ENCODE data around the gene SPDYE6. TPM values are rescaled to one million over a fixed set of nuclear protein-coding genes. Genes with fewer than 3 reads are reported as not detected.

The SPDYE6 gene
- total RNA-seq, 1 experiment from 2014 or later: not detected

DNA sequence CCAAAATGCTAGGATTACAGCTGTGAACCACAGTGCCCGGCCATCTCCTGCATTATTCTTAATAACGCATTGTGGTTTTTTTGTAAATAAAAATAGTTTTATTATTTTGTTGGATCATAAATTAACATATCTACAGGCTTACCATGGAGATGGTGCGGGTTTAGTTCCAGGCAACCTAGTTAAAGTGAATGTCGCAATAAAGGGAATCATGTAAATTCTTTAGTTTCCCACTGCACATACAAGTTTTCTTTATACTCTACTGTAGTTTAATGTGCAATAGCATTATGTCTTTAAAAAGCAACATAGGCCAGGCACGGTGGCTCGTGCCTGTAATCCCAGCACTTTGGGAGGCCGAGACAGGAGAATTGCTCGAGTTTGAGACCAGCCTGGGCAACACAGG, 42.3 kb upstream of the SPDYE6 start:
- Histone ChIP-seq H3K9me2 (ENCODE audit: insufficient read depth) (no peaks in the 10 kb centered on the region), H3K4me1 (ENCODE audit: control insufficient read depth in 1 of 2, insufficient read depth in 2 of 2, low read length in 2 of 2) (peaks cover 14 to 19% of the 10 kb centered on the region in 2 experiments), H4K20me1 (ENCODE audit: insufficient read depth) (no peaks in the 10 kb centered on the region), H3K27ac (ENCODE audit: low read depth, low read length) (no peak overlapping the region), H2AFZ (ENCODE audit: low read depth, low read length, poor library complexity, severe bottlenecking) (no peak overlapping the region), H3K79me2 (ENCODE audit: insufficient read depth, low read length) (peaks cover 22% of the 10 kb centered on the region), H3K9ac (ENCODE audit: low read length) (no peak overlapping the region), H3K4me3 (replicated peaks in 1 of 2; ENCODE audit: low read depth in 1 of 2, low read length in 2 of 2) (no peak overlapping the region), H3K4me2 (ENCODE audit: low read length) (no peak overlapping the region), H3K9me3 (ENCODE audit: control insufficient read depth in 1 of 2, insufficient read depth in 1 of 2, low read depth in 1 of 2, low read length in 2 of 2) (no peaks in the 10 kb centered on the region), H3K27me3 (ENCODE audit: insufficient read depth, low read length) (no peaks in the 10 kb centered on the region), H3K36me3 (ENCODE audit: control insufficient read depth in 1 of 2, insufficient read depth in 2 of 2, low read length in 2 of 2) (peaks cover 22 to 26% of the 10 kb centered on the region in 2 experiments)
- no TSS peak for BruUV-seq (replicated peaks)
- TF ChIP-seq, protein P1, sequence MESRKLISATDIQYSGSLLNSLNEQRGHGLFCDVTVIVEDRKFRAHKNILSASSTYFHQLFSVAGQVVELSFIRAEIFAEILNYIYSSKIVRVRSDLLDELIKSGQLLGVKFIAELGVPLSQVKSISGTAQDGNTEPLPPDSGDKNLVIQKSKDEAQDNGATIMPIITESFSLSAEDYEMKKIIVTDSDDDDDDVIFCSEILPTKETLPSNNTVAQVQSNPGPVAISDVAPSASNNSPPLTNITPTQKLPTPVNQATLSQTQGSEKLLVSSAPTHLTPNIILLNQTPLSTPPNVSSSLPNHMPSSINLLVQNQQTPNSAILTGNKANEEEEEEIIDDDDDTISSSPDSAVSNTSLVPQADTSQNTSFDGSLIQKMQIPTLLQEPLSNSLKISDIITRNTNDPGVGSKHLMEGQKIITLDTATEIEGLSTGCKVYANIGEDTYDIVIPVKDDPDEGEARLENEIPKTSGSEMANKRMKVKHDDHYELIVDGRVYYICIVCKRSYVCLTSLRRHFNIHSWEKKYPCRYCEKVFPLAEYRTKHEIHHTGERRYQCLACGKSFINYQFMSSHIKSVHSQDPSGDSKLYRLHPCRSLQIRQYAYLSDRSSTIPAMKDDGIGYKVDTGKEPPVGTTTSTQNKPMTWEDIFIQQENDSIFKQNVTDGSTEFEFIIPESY (IDR thresholded peaks at IDR 0.05; ENCODE audit: extremely low read depth, insufficient replicate concordance, low read length): no peak
- TF ChIP-seq POLR2A (IDR thresholded peaks at IDR 0.05; ENCODE audit: borderline replicate concordance, extremely low read depth, insufficient read depth, insufficient read length) (no peak), CBX3 (IDR thresholded peaks at IDR 0.05; ENCODE audit: low read depth) (no peak), ELF1 (IDR thresholded peaks at IDR 0.05; ENCODE audit: borderline replicate concordance, low read depth) (no peak), TCF7L2 (IDR thresholded peaks at IDR 0.05; ENCODE audit: borderline replicate concordance, extremely low read depth, insufficient read depth, insufficient read length) (no peak), JUND (IDR thresholded peaks at IDR 0.05) (no peak), SIN3A (IDR thresholded peaks at IDR 0.05; ENCODE audit: low read depth) (no peak), SP1 (IDR thresholded peaks at IDR 0.05; ENCODE audit: low read depth) (no peak), EZH2 (IDR thresholded peaks at IDR 0.05) (no peak), YY1 (IDR thresholded peaks at IDR 0.05; ENCODE audit: extremely low read depth, insufficient replicate concordance, low read depth, low read length) (no peak), SRF (IDR thresholded peaks at IDR 0.05; ENCODE audit: low read depth) (no peak), FOSL1 (IDR thresholded peaks at IDR 0.05; ENCODE audit: low read depth) (no peak), RAD21 (IDR thresholded peaks at IDR 0.05; ENCODE audit: low read depth) (no peak), ZFX (IDR thresholded peaks at IDR 0.05) (no peak), POLR2AphosphoS5 (IDR thresholded peaks at IDR 0.05; ENCODE audit: low read depth, low read length) (no peak), ZNF274 (IDR thresholded peaks at IDR 0.05; ENCODE audit: low read depth, low read length) (no peak)
- TF ChIP-seq, protein P2, sequence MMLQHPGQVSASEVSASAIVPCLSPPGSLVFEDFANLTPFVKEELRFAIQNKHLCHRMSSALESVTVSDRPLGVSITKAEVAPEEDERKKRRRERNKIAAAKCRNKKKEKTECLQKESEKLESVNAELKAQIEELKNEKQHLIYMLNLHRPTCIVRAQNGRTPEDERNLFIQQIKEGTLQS (IDR thresholded peaks at IDR 0.05): no peak
- TF ChIP-seq, protein P3, sequence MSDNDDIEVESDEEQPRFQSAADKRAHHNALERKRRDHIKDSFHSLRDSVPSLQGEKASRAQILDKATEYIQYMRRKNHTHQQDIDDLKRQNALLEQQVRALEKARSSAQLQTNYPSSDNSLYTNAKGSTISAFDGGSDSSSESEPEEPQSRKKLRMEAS (IDR thresholded peaks at IDR 0.05): no peak
- TF ChIP-seq, protein P4, sequence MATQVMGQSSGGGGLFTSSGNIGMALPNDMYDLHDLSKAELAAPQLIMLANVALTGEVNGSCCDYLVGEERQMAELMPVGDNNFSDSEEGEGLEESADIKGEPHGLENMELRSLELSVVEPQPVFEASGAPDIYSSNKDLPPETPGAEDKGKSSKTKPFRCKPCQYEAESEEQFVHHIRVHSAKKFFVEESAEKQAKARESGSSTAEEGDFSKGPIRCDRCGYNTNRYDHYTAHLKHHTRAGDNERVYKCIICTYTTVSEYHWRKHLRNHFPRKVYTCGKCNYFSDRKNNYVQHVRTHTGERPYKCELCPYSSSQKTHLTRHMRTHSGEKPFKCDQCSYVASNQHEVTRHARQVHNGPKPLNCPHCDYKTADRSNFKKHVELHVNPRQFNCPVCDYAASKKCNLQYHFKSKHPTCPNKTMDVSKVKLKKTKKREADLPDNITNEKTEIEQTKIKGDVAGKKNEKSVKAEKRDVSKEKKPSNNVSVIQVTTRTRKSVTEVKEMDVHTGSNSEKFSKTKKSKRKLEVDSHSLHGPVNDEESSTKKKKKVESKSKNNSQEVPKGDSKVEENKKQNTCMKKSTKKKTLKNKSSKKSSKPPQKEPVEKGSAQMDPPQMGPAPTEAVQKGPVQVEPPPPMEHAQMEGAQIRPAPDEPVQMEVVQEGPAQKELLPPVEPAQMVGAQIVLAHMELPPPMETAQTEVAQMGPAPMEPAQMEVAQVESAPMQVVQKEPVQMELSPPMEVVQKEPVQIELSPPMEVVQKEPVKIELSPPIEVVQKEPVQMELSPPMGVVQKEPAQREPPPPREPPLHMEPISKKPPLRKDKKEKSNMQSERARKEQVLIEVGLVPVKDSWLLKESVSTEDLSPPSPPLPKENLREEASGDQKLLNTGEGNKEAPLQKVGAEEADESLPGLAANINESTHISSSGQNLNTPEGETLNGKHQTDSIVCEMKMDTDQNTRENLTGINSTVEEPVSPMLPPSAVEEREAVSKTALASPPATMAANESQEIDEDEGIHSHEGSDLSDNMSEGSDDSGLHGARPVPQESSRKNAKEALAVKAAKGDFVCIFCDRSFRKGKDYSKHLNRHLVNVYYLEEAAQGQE (IDR thresholded peaks at IDR 0.05; ENCODE audit: low read depth): no peak
- TF ChIP-seq, protein P5, sequence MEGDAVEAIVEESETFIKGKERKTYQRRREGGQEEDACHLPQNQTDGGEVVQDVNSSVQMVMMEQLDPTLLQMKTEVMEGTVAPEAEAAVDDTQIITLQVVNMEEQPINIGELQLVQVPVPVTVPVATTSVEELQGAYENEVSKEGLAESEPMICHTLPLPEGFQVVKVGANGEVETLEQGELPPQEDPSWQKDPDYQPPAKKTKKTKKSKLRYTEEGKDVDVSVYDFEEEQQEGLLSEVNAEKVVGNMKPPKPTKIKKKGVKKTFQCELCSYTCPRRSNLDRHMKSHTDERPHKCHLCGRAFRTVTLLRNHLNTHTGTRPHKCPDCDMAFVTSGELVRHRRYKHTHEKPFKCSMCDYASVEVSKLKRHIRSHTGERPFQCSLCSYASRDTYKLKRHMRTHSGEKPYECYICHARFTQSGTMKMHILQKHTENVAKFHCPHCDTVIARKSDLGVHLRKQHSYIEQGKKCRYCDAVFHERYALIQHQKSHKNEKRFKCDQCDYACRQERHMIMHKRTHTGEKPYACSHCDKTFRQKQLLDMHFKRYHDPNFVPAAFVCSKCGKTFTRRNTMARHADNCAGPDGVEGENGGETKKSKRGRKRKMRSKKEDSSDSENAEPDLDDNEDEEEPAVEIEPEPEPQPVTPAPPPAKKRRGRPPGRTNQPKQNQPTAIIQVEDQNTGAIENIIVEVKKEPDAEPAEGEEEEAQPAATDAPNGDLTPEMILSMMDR (IDR thresholded peaks at IDR 0.05 in 2 of 3, conservative IDR thresholded peaks at IDR 0.05 in 1 of 3; ENCODE audit: borderline replicate concordance in 1 of 3, insufficient read depth in 1 of 3, low read depth in 2 of 3, low read length in 2 of 3): no peak
- ChIA-PET RAD21 (ENCODE audit: low non-redundant PET in 1 of 2, low total read pairs in 2 of 2, uncharacterized antibody in 2 of 2, unreplicated experiment in 2 of 2) (no interaction called here), POLR2A (no interaction called here), CTCF (no interaction called here)
- ATAC-seq: no peak
- intact Hi-C loops (cut with micrococcal nuclease): no loop called here
- DNase-seq (ENCODE audit: low read depth, low spot score): no peak
